GM12878 (cell line): ENCODE results near the gene NRM.

Experiments
- BCL3 ChIP-seq: IDR thresholded peaks from 2 replicates; pipeline ENCODE4 v1.6.1; 2011; ENCODE audit warnings: borderline replicate concordance, low read depth, mild to moderate bottlenecking, moderate library complexity, low read length; ENCODE audit not compliant: insufficient read depth, poor library complexity, severe bottlenecking
- CEBPB ChIP-seq, 2 experiments: fragments of 150-350 bp in 1 of 2; IDR thresholded peaks; 2 replicates each; pipeline ENCODE4 v1.6.1; 2012 to 2014; ENCODE audit warnings: low read depth in 2 of 2, low read length in 2 of 2, borderline replicate concordance in 1 of 2, inconsistent platforms in 1 of 2
- CHD2 ChIP-seq: IDR thresholded peaks from 2 replicates; pipeline ENCODE4 v1.6.1; 2011; ENCODE audit warnings: low read depth, low read length, improper control_type of control experiment, borderline replicate concordance
- CTCF ChIP-seq, 3 experiments: IDR thresholded peaks in 2 of 3; conservative IDR thresholded peaks in 1 of 3; 2 replicates each; pipeline ENCODE4 v1.5.1; 2011; ENCODE audit warnings: low read depth in 3 of 3, low read length in 3 of 3, mild to moderate bottlenecking in 3 of 3, control low read depth in 2 of 3, moderate library complexity in 2 of 3, inconsistent platforms in 1 of 3, mixed read lengths in 1 of 3; ENCODE audit not compliant: control insufficient read depth in 2 of 3, insufficient read depth in 1 of 3; ENCODE audit errors: extremely low read depth in 1 of 3
- IRF4 ChIP-seq: IDR thresholded peaks from 2 replicates; pipeline ENCODE4 v1.6.1; 2011; ENCODE audit warnings: low read depth, low read length
- POLR2A ChIP-seq: IDR thresholded peaks from 2 replicates; pipeline ENCODE4 v1.6.1; 2011; ENCODE audit warnings: low read depth, mild to moderate bottlenecking, low read length
- RFX5 ChIP-seq: IDR thresholded peaks from 2 replicates; pipeline ENCODE4 v1.6.1; 2011; ENCODE audit warnings: low read depth, low read length, improper control_type of control experiment
- SIX5 ChIP-seq: IDR thresholded peaks from 2 replicates; pipeline ENCODE4 v1.6.1; 2011; ENCODE audit warnings: mild to moderate bottlenecking, low read depth, low read length, moderate library complexity; ENCODE audit not compliant: severe bottlenecking
- SMC3 ChIP-seq: IDR thresholded peaks from 2 replicates; pipeline ENCODE4 v1.6.1; 2011; ENCODE audit warnings: low read length, improper control_type of control experiment, borderline replicate concordance
- SPI1 ChIP-seq: IDR thresholded peaks from 2 replicates; pipeline ENCODE4 v1.6.1; 2011; ENCODE audit warnings: low read depth, mild to moderate bottlenecking, low read length, moderate library complexity, borderline replicate concordance; ENCODE audit not compliant: insufficient read depth
- STAT3 ChIP-seq: IDR thresholded peaks from 2 replicates; pipeline ENCODE4 v1.6.1; 2011; ENCODE audit warnings: low read depth, low read length, improper control_type of control experiment

- TF ChIP-seq CEBPB (IDR thresholded peaks at IDR 0.05; ENCODE audit: borderline replicate concordance in 1 of 2, low read depth in 2 of 2, low read length in 2 of 2) = no peak
- no peak for TF ChIP-seq POLR2A
- TF ChIP-seq SPI1 = no peak
- TF ChIP-seq SIX5 = no peak
- no peak for TF ChIP-seq CTCF (IDR thresholded peaks at IDR 0.05 in 2 of 3, conservative IDR thresholded peaks at IDR 0.05 in 1 of 3; ENCODE audit: control insufficient read depth in 2 of 3, extremely low read depth in 1 of 3, insufficient read depth in 1 of 3, low read depth in 3 of 3, low read length in 3 of 3)
- no peak for TF ChIP-seq RFX5
- no peak for TF ChIP-seq BCL3
- TF ChIP-seq IRF4 = no peak
- no peak for TF ChIP-seq STAT3
- TF ChIP-seq CHD2 = no peak
- no peak for TF ChIP-seq SMC3
Observed at GRCh38 chr6:30644769-30645168, 46.0 kb downstream of the NRM start.
